Glomerular visceral epithelial cell (primary cell): ENCODE measurements around the gene ATAD3B.
"Not testable (repeated sequence)": the region's sequence is repeated elsewhere in the genome, so short reads cannot be mapped to it uniquely, and the experiment has no call there.

Experiments used
- DNase-seq: peaks from one replicate; pipeline ENCODE4 v3.0.0-alpha.2; 2016; ENCODE audit errors: extremely low spot score

ATAD3B gene

DNA sequence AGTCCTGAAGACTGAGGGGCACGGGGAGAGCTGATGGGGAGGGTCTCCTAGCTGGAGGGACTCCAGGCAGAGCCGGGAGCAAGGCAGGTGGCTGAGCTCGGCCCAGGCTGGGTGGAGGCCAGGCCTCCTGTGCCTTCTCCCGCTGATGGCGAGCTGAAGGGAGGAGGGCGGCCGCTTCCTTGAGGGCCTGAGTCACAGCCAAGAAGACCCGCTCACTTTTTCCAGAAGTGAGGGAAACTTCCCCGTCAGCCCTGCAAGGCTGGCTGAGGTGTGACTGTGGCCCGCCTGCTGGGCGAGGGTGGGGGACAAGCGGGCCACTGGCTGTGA is 37.8 kb upstream of the ATAD3B start:
- no peak for DNase-seq

DNA sequence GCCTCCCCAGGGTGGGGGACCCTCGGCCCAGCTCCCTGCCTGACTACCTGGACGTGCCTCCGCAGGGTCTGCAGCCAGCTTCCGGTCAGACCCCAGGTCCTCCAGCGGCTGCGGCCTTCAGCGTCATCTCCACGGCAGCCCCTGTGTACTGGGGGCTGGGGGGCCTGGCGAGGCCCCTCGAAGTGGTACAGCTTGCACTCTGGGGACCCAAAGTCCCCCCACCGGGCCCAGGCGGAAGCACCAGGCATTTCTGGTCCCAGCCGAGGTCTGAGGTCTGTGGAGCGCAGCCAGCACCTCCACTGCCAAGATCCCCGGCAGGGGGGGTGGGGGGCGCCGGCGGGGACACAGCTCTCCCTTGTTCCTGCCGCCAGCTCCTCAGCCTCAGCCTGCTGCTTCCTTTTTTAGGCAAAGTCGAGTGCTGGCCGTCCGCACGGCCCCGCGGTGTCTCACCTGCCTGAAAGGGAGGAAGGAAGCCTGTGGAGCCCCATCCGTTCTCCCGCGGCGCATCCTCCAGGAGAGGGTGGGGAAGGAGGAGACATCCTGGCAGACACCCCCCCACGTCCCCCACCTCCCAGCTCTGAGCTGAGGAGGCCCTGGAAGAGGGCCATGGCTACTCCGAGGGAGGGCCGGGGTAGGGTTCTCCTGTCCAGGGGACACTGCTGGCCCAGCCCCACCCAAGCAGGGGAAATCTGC is 37.3 kb upstream of the ATAD3B start:
- no peak for DNase-seq

DNA sequence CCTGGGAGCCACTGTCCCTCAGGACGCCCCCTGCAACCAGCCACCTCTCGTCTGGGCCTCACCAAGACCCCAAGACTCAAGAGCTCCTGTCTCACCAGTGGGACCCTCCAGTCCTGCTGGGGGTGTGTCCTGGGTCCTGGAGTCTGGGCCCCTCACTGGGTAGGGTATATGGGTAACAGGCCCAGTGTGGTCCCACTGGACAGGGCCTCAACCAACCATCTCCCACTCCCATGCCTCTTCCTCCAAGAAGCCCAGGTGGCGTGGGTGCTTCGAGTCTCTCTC is 36.8 kb upstream of the ATAD3B start:
- no peak for DNase-seq

DNA sequence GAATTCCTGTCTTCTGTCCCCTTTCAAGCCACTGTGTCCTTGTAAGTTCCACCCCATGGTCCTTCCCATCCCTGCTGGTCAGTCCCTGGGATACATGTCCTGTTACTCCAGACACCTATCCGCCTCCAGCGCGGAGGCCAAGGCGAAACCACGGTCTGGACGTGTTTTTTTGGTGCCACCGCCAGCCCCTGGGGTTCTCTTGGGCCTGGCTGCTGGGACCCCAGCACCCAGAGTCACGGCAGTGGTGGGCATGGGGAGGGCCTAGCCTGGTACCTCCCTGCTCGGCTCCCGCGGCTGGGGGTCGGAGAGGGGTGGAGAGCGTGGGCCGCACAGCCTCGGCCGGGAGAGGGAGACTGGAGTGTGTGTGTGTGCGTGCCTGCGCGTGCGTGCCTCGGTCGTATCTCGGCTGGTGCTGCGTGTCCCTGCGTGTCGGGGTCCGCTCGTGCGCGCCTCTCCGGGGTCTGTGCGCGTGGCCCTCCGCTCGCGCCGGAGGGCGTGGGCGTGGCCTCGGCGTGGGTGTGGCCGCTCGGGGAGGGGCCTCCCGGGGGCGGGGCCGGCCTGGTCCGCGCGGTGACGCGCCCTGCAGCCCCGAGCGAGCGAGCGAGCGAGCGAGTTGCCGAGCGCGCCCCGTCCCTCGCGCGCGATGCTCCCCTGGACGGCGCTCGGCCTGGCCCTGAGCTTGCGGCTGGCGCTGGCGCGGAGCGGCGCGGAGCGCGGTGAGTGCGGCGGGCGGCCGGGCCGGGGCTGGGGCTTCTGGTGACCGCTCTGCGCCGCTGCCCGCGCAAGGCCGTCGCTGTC is 36.3 kb upstream of the ATAD3B start, which contains the start of gene VWA1:
Gene VWA1 (plus strand): TSS at position 585 of the 798 bp plus-strand sequence. CDS start 59 bp downstream, at position 644.
- DNase-seq: peak; percentile 74

DNA sequence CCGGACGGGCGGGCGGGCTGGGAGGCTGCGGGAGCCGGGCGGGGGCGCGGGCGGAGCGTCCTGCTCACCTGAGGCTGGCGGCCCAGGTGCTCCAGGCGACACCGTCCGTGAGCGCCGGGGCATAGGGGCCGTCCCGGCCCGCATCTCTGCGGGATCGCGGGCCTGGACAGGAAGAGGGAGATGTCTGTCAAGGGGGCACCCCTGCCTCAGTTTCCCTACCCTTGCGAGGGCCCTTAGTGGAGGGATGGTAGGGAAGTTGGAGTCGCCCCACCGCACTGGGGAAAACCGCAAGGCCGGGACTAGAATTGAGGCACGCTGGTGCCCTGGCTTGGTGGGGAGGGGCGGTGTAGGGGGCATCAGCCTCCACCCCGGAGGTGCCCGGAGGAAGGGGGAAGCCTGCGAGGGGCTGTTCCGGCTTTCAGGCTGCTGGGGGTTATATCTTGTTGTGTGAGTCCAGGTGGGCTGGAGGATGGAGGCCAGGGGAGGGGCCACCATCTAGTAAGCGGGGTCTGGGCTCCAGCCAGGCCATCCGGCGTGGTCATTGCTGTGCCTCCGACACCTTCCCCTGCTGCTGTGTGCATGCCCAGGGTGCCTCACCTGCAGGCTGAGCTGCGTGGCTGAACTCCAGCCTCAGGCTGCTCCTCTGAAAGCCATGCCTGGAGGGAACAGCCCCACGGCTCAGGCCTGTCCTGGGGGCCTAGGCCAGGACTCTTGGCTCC is 35.5 kb upstream of the ATAD3B start:
- DNase-seq: no peak

DNA sequence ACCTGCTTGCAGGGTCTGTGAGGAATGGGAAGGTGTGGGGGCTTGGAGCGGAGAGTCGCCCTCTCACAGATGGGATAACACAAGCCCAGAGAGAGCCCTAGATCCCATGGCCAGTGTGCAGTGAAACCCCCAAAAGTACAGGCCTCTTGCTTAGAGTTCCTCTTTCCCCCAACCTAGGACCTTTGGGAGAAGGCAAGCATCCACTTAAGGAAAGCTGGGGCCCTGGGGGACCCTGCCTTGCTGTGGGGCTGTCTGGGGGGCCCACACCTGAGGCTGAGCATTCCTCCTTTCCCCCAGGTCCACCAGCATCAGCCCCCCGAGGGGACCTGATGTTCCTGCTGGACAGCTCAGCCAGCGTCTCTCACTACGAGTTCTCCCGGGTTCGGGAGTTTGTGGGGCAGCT is 34.9 kb upstream of the ATAD3B start:
- no peak for DNase-seq

DNA sequence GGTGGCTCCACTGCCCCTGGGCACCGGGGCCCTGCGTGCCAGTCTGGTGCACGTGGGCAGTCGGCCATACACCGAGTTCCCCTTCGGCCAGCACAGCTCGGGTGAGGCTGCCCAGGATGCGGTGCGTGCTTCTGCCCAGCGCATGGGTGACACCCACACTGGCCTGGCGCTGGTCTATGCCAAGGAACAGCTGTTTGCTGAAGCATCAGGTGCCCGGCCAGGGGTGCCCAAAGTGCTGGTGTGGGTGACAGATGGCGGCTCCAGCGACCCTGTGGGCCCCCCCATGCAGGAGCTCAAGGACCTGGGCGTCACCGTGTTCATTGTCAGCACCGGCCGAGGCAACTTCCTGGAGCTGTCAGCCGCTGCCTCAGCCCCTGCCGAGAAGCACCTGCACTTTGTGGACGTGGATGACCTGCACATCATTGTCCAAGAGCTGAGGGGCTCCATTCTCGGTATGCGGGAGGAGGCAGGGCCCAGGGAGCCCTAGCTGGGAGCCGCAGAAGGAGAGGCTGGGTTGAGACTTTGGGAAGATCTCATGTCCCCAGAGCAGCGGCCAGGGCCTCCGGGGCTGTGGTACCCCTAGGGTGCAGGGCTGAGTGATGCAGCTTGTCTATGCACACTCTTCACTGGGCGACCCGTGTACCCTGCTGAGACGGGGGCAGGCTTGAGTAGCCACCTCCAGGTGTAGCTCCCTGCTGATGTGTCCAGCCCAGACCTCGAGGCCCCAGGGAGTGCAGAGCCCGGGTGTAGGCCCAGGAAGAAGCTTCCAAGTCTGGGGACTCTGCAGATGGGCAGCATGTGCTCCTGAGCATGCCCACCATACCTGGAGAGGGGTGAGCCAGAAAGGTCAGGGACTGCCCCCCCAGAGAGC is 34.3 kb upstream of the ATAD3B start:
- no peak for DNase-seq

DNA sequence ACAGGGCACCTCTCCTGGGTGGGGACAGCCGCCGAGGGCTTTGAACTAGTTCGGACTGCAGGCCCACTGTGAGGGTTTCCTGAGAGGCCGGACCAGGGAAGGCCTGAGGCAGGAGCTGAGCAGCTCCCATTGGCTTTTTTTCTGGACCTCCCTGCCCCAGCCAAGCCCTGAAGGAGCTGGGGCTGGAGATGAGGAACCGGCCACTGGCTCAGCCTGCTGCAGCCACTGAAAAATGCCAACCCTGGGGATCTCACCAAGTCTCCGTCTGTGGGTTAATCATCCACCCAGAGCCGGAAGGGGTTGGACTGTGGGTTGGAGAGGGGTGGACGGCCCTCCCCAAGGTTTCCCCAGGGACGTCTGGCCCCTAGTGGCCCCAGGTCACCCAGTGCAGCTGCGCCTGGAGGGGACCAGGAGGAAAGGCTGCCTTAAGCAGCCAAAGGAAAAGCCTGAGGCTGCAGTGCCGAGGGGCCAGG is 33.6 kb upstream of the ATAD3B start:
- DNase-seq: peak; percentile 91

DNA sequence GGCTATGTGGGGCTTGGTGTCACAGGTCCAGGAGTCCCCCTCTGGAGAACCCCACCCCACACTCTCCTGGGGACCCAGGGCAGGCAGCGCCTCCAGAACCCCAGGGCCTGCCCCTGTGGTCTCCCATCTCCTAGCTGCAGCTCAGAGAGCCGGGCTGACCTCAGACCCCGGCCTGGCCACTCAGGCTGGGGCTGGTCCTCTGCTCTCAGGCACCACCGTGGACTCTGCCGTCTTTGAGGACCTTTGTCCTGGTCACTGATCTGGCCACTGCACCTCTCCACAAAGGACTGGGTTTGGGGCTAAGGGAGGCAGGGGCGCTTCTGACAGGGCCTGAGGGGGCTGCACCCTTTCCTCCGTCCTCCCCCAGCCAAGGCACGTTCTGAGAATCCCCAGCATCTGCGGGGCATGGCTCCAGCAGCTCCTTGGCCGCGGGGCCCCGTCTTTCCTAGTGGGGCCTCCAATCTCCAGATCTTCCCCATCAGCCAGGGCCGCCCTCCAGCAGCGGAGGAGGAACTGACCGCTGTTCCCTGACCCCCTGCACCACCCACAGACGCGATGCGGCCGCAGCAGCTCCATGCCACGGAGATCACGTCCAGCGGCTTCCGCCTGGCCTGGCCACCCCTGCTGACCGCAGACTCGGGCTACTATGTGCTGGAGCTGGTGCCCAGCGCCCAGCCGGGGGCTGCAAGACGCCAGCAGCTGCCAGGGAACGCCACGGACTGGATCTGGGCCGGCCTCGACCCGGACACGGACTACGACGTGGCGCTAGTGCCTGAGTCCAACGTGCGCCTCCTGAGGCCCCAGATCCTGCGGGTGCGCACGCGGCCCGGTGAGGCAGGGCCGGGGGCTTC is 32.8 kb upstream of the ATAD3B start:
- no peak for DNase-seq

DNA sequence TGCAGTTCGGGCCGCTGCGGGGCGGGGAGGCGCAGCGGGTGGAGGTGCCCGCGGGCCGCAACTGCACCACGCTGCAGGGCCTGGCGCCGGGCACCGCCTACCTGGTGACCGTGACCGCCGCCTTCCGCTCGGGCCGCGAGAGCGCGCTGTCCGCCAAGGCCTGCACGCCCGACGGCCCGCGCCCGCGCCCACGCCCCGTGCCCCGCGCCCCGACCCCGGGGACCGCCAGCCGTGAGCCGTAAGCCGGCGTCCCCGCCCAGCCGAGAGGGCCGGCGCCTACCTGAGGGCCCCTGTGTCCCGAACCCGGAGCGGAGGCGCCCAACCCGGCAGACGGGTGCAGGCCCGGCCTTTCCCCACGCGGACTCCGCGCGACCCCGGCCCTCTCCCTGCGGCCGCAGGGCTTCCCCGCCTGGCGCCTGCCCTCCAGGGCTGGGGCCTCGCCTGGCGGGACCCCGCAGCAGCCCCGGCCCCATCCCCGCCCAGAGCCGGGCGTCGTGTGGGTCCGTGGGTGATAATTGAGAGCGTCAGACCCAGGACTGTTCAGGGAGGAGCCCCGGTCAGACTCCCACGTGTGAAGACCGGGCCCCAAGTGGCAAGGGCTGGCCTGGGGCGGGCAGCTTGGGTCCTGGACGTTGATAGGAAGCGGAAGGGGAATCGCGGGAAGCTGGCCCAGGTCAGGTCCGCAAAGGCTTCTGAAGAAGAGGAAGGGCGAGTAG is 31.9 kb upstream of the ATAD3B start:
- DNase-seq: no peak

DNA sequence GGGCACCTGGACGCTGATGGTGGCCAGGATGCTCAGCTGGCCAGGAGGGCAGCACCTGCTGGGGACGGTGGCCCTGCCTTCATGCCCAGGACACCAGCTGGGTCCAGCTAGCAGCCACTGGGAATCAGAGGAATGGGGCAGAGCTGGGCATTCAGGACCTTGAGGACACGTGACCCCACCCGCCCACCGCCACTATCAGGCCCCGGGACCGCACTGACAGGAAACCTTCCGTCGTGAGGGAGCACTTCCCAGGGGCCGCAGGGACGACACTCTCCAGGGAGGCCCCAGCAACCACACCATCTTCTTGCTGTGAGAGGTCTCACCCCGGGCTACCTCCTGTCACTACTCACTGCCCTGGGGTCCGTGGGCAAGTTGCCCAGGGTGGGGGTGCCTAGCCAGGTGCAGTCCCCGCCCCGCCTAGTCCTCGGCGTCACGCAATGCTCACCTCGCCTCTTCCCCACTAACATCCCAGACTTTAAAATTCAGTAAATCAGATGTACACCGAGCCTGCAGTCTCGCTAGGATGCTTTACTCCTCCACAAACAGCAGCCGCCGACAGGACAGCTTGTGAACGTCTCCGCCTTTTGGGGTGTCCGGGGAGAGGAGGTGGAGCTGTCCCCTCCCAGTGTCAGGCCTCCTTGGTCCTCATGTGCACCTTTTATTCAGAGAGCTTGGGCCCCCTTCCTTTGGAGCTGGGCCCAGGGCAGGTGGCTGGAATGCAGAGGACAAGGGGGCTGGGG is 31.1 kb upstream of the ATAD3B start:
- DNase-seq: no peak

DNA sequence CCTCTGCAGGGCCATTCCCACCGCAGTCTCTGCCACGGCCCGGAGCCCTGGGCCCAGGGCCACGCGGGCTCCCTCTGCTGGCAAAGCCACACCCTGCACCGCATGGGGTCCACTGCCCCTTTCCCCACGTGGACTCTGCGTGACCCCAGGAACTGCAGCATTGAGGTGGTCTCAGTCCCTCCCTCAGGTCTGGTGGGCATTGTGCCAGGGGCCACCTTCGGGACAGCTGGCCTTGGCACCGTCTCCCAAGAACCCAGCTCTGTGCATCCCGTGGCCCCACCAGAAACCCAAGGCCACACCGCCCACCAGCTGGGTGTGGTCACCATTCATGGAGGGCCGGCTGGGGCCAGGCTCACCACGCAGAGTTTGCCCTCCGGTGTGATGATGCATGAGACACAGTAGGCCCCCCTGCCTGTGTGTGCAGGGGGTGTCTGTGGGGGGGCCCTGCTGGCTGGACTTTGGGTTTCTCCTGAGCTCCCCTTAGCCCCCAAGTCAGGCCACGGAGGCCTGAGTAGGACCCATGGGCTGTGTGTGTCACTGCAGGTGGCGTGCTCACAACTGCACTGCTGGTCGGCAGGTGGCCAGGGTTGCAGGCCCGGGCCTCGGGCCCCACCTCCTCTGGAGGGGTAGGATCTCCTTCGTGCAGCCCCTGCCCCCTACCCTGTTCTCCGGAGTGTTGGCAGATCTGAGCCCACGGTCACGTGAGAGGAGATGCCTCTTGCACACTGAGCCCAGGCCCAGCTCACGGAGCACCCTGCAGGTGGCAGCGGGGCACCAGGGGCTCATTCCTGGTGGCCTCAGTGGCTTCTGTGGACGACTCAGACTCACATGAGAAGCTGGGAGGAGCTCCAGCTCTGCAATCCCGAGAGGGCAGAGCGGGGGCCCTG is 30.3 kb upstream of the ATAD3B start:
- DNase-seq: peak; percentile 54

DNA sequence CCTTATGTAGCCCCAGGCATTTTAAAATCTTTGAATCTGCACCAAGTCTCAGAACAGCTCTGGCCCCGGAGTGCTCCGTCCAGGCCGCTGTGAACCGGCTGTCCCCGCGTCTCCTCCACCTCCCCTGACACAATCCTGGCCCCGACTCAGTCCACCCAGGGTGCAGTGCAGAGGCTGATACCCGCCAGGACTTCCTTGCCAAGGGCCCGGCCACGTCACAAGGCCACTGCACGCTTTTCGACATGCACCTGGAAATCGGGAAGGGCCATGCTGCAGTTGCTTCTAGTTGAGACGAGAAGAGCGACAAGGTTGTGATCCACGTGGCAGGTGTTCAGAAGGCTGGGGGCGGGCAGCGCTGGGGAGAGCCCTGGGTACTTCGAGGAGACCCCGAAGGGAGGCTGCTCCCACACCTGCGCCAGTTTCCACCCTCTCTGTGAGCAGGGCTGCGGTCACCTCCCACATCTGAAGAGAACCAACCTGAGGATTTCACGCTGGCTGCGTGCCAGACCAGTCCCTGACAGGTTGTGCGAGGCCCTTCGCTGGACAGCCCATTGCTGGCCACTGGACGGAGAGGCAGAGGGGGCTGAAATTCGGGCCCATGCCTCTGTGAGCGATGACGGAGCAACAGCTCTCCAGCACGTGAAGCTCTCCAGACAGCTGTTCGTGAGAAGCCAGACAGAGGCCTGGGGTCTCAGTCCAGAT is 29.3 kb upstream of the ATAD3B start:
- no peak for DNase-seq

DNA sequence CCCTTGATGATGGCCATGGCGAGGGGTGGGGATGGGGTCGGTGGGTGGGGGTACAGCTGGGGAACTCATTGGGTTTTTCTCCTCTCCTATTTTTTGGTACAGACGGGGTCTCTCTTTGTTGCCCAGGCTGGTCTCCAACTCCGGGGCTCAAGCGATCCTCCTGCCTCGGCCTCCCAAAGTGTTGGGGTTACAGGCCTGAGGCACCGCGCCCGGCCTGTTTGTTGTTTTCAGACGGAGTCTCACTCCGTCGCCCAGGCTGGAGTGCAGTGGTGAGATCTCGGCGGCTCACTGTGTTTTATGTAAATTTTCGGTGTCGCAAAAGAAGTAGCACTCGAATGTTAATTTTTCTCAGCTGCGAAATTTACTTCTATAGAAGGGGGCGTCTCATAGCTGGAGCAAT is 24.9 kb upstream of the ATAD3B start:
- DNase-seq: not testable (repeated sequence)

DNA sequence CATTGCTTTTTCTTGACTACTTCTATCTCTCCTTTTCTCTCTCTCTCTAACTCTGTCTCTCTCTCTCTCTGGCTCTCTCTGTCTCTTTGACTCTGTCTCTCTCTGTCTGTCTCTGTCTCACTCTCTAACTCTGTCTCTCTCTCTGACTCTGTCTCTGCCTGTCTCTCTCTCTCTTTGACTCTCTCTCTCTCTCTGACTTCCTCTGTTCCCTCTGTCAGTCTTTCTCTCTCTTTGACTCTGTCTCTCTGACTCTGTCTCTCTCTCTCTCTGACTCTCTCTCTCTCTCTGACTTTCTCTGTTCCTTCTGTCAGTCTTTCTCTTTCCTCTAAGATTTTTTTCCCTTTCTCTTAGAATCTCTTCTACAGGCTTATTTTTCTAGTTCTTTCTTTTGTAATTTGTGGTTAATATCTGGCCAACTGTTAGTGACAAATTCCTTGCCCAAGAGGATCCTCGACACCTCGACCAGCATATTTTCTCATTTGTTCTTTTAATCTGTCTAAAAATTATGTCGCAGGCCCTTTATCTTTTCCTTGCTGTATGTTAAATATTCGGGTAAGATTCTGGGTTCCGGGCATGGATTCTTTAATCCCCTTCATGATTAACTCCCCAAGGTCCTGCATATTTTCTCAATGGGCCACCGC is 22.3 kb upstream of the ATAD3B start, which contains the start of gene ATAD3C:
Gene ATAD3C (plus strand): TSS at position 591 of the 641 bp plus-strand sequence. CDS start 995 bp downstream, outside the sequence.
- DNase-seq: no peak

DNA sequence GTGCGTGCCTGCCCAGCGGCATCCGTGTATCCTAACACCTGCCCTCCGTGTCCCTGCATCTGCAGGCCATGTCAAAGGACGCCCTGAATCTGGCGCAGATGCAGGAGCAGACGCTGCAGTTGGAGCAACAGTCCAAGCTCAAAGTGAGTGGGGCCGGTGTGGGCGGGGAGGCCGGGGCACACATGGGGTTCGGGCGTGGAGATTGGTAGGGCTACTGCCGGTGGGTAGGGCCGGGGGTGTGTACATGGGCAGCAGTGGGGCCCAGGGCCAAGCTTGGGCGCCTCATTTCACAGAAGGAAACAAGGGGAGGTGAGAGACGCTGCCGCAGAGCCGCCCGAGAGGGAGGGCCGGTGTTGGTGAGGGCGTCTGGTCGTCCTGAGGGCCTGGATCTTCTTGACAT is 20.9 kb upstream of the ATAD3B start:
- DNase-seq: not testable (repeated sequence)

DNA sequence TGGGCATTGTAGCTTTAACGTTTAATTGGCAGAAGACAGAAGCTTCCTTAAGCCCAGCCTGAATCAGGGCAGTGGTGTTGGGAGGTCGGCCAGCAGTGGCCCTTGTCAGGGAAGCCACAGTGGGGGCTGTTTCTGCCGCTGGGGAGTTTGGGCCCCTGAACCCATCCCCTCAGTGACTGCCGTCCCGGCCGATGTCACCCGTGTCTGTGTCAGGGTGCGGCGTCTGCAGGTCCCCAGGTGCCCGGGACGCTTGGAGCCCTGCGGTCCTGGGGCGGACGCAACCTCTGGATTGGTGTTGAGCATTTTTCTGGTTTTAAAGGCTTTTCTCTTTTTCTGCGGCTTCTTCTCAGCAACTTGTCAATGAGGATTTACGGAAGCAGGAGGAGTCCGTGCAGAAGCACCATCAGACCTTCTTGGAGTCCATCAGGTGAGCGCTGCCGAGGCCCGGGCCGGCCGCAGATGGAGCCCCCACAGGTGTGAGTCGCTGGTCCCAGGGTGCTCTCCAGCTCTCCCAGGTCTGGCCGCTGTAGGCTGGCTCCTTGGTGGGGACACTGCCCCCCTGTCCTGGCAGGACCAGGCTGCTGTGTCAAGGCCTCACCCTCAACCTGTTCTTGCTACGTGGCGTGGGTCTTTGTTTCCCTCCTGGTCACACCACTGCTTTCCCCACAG is 19.7 kb upstream of the ATAD3B start:
- DNase-seq: no peak
